SU-DHL-6 (cell line): ENCODE data around the gene MOAP1.
"Not testable (repeated sequence)": the region's sequence is repeated elsewhere in the genome, so short reads cannot be mapped to it uniquely, and the experiment has no call there.

ENCODE experiments used
- CTCF ChIP-seq: fragments of 200-600 bp; sonication (generic); IDR thresholded peaks from one replicate; pipeline ENCODE4 v1.5.1; 2017; ENCODE audit warnings: antibody characterized with exemption, mild to moderate bottlenecking, low read length, moderate library complexity; ENCODE audit not compliant: insufficient read depth, poor library complexity, severe bottlenecking
- EZH2phosphoT487 ChIP-seq: fragments of 200-600 bp; sonication (generic), shearing (Covaris generic); conservative IDR thresholded peaks from 2 replicates; pipeline ENCODE4 v1.6.1; 2018; ENCODE audit warnings: mild to moderate bottlenecking, antibody characterized with exemption, low read length, moderate library complexity, mixed read lengths

GRCh38 chr14:93159625-93160352 lies 24.9 kb downstream of the MOAP1 start:
- not testable (repeated sequence) for TF ChIP-seq CTCF, EZH2phosphoT487
